NCI-H146 (cell line): ENCODE data around the gene RNFT2.

Experiments
- DNase-seq: peaks from one replicate; lab custom pipeline; 2025; lab: John Stamatoyannopoulos, UW

RNFT2 gene

GRCh38 chr12:116737774-116738657, at the start of gene RNFT2, which contains the start of gene SPRING1:
TSS of gene RNFT2 (plus strand) at chr12:116738315. CDS start at chr12:116740498, 2,183 bp downstream.
TSS of gene SPRING1 (minus strand) at chr12:116738069. CDS start at chr12:116737900, 169 bp downstream.
- DNase-seq = peak; percentile 99

- DNase-seq = no peak
Observed at GRCh38 chr12:116689521-116689920, 48.6 kb upstream of the RNFT2 start.

- DNase-seq = no peak
Observed at GRCh38 chr12:116689979-116690744, 48.0 kb upstream of the RNFT2 start.

- DNase-seq = no peak
Observed at GRCh38 chr12:116691205-116691604, 46.9 kb upstream of the RNFT2 start.

- no peak for DNase-seq
Observed at GRCh38 chr12:116691636-116692035, 46.5 kb upstream of the RNFT2 start.

GRCh38 chr12:116692605-116693004, 45.5 kb upstream of the RNFT2 start:
- DNase-seq = no peak

- peak; percentile 27 for DNase-seq
Observed at GRCh38 chr12:116693286-116694227, 44.6 kb upstream of the RNFT2 start.

GRCh38 chr12:116694653-116695463, 43.3 kb upstream of the RNFT2 start:
- no peak for DNase-seq

GRCh38 chr12:116695464-116695725, 42.7 kb upstream of the RNFT2 start:
- DNase-seq = no peak

GRCh38 chr12:116697305-116697704, 40.8 kb upstream of the RNFT2 start:
- DNase-seq = peak; percentile 29

GRCh38 chr12:116697716-116698115, 40.4 kb upstream of the RNFT2 start:
- DNase-seq = no peak

GRCh38 chr12:116698116-116698515, 40.0 kb upstream of the RNFT2 start:
- DNase-seq = peak; percentile 62

GRCh38 chr12:116698554-116699075, 39.5 kb upstream of the RNFT2 start:
- DNase-seq = no peak

GRCh38 chr12:116700066-116700465, 38.0 kb upstream of the RNFT2 start:
- DNase-seq = no peak

GRCh38 chr12:116701432-116701831, 36.7 kb upstream of the RNFT2 start:
- DNase-seq = no peak

GRCh38 chr12:116703214-116703795, 34.8 kb upstream of the RNFT2 start:
- peak; percentile 50 for DNase-seq

GRCh38 chr12:116707751-116708150, 30.4 kb upstream of the RNFT2 start:
- no peak for DNase-seq

GRCh38 chr12:116708826-116709756, 29.0 kb upstream of the RNFT2 start:
- peak; percentile 65 for DNase-seq

- no peak for DNase-seq
Observed at GRCh38 chr12:116709768-116710167, 28.3 kb upstream of the RNFT2 start.
